H1 (cell line): Measurements from ENCODE around the gene CUL4A. TPM values are rescaled to one million over a fixed set of nuclear protein-coding genes. Genes with fewer than 3 reads are reported as not detected.

Experiments used
- CEBPB ChIP-seq: IDR thresholded peaks from 2 replicates; pipeline ENCODE4 v1.6.1; 2012; ENCODE audit warnings: low read depth, low read length
- CHD7 ChIP-seq: fragments of 300-600 bp; sonication (generic); IDR thresholded peaks from 2 replicates; pipeline ENCODE4 v1.7.1; 2012; ENCODE audit warnings: low read length, moderate library complexity, mild to moderate bottlenecking, inconsistent platforms; ENCODE audit not compliant: insufficient replicate concordance
- EZH2 ChIP-seq: fragments of 200-600 bp; sonication (generic); IDR thresholded peaks from 2 replicates; pipeline ENCODE4 v1.7.1; 2012; ENCODE audit warnings: low read depth, mild to moderate bottlenecking, moderate library complexity, low read length, inconsistent platforms; ENCODE audit not compliant: severe bottlenecking
- GABPA ChIP-seq: IDR thresholded peaks from 2 replicates; pipeline ENCODE4 v1.6.1; 2011; ENCODE audit warnings: mild to moderate bottlenecking, low read length, moderate library complexity, borderline replicate concordance; ENCODE audit not compliant: insufficient read depth
- GTF2F1 ChIP-seq: IDR thresholded peaks from 2 replicates; pipeline ENCODE4 v1.6.1; 2012; ENCODE audit warnings: low read depth, low read length, improper control_type of control experiment, borderline replicate concordance
- MAX ChIP-seq: IDR thresholded peaks from 2 replicates; pipeline ENCODE4 v1.6.1; 2012; ENCODE audit warnings: inconsistent platforms
- NANOG ChIP-seq: IDR thresholded peaks from 2 replicates; pipeline ENCODE4 v1.6.1; 2011; ENCODE audit warnings: low read length, low read depth, mild to moderate bottlenecking, inconsistent platforms; ENCODE audit not compliant: insufficient read depth, poor library complexity, severe bottlenecking
- POU5F1 ChIP-seq: IDR thresholded peaks from 2 replicates; pipeline ENCODE4 v1.6.1; 2011; ENCODE audit warnings: low read depth, mild to moderate bottlenecking, low read length, moderate library complexity
- RXRA ChIP-seq: IDR thresholded peaks from 2 replicates; pipeline ENCODE4 v1.6.1; 2011; ENCODE audit warnings: low read depth, mild to moderate bottlenecking, low read length, moderate library complexity; ENCODE audit not compliant: insufficient read depth
- SIN3A ChIP-seq, 2 experiments: IDR thresholded peaks in 1 of 2; conservative IDR thresholded peaks in 1 of 2; 2 replicates each; pipeline ENCODE4 v1.6.1; 2011 to 2012; ENCODE audit warnings: low read length in 2 of 2, improper control_type of control experiment in 1 of 2, low read depth in 1 of 2, mild to moderate bottlenecking in 1 of 2
- SIX5 ChIP-seq: IDR thresholded peaks from 2 replicates; pipeline ENCODE4 v1.6.1; 2011; ENCODE audit warnings: mild to moderate bottlenecking, low read depth, low read length
- SP2 ChIP-seq: IDR thresholded peaks from 2 replicates; pipeline ENCODE4 v1.6.1; 2012; ENCODE audit warnings: mild to moderate bottlenecking, low read length, inconsistent platforms
- polyA plus RNA-seq, 7 experiments: library from polyadenylated mRNA; depleted of rRNA in 3 of 7; stranded (reverse) in 5 of 7; unstranded in 2 of 7; fragments of >200 nt in 5 of 7; fragments of 200-250 nt in 2 of 7; gene quantifications; 1 replicate in 5 of 7; 2 replicates in 1 of 7; 4 replicates in 1 of 7; pipeline versions ENCODE4 v1.2.1 to v1.2.3, GENCODE V29; 2011 to 2013; ENCODE audit warnings: missing spikeins in 2 of 7, mixed read lengths in 2 of 7
- total RNA-seq: library from RNA; stranded (reverse); fragmentation: NEBNext Ultra II Directional; extraction: Animal tissue kit (Norgen Biotek cat#: 25700); gene quantifications from 2 replicates; pipeline ENCODE4 v1.2.1, GENCODE V29; 2021

Gene CUL4A
- total and polyA plus RNA-seq, 2 of the 8 experiments (the other 6 are each of a cell fraction or from before 2014, with no cell fraction given) = 54.7 to 101 TPM

GRCh38 chr13:113166266-113166665, 43.1 kb upstream of the CUL4A start (continued):
- TF ChIP-seq CHD7 (no peak), GTF2F1 (no peak), NANOG (no peak), POU5F1 (no peak), MAX (no peak), SIX5 (no peak), SP2 (no peak), EZH2 (no peak), CEBPB (no peak), GABPA (no peak), RXRA (no peak), SIN3A (conservative IDR thresholded peaks at IDR 0.05 in 1 of 2, IDR thresholded peaks at IDR 0.05 in 1 of 2; ENCODE audit: low read depth in 1 of 2, low read length in 2 of 2) (no peak)
